ENCODE data around the gene COL26A1.
"Not testable (repeated sequence)": the region's sequence is repeated elsewhere in the genome, so short reads cannot be mapped to it uniquely, and the experiment has no call there.

COL26A1 gene

GRCh38 chr7:101496017-101496416, 133.3 kb downstream of the COL26A1 start:
- DNase-seq (ENCODE audit: low spot score) = no peak

- no peak for DNase-seq (ENCODE audit: low spot score)
These were observed 138.7 kb downstream of the COL26A1 start for GRCh38 chr7:101501351-101501750.

GRCh38 chr7:101502466-101503098, 139.9 kb downstream of the COL26A1 start:
- no peak for DNase-seq (ENCODE audit: low spot score)

- not testable (repeated sequence) for DNase-seq (ENCODE audit: low spot score)
These were observed 142.8 kb downstream of the COL26A1 start for GRCh38 chr7:101505510-101505909.

- DNase-seq (ENCODE audit: low spot score) = no peak
These were observed 143.9 kb downstream of the COL26A1 start for GRCh38 chr7:101506531-101506930.

GRCh38 chr7:101507327-101507726, 144.7 kb downstream of the COL26A1 start:
- no peak for DNase-seq (ENCODE audit: low spot score)

- DNase-seq (ENCODE audit: low spot score) = no peak
These were observed 145.1 kb downstream of the COL26A1 start for GRCh38 chr7:101507791-101508252.

GRCh38 chr7:101510297-101510696, 147.6 kb downstream of the COL26A1 start:
- no peak for DNase-seq (ENCODE audit: low spot score)

- DNase-seq (ENCODE audit: low spot score) = no peak
These were observed 149.3 kb downstream of the COL26A1 start for GRCh38 chr7:101511965-101512364.

- DNase-seq (ENCODE audit: low spot score) = no peak
These were observed 154.2 kb downstream of the COL26A1 start for GRCh38 chr7:101516851-101517250.

- DNase-seq (ENCODE audit: low spot score) = no peak
These were observed 154.6 kb downstream of the COL26A1 start for GRCh38 chr7:101517304-101517703.

GRCh38 chr7:101518336-101518735, 155.7 kb downstream of the COL26A1 start:
- DNase-seq (ENCODE audit: low spot score) = peak; percentile 62

- DNase-seq (ENCODE audit: low spot score) = peak; percentile 79
These were observed 156.8 kb downstream of the COL26A1 start for GRCh38 chr7:101519324-101520023.

- DNase-seq (ENCODE audit: low spot score) = no peak
These were observed 158.8 kb downstream of the COL26A1 start for GRCh38 chr7:101521430-101521925.

- no peak for DNase-seq (ENCODE audit: low spot score)
These were observed 159.3 kb downstream of the COL26A1 start for GRCh38 chr7:101522021-101522420.

- DNase-seq (ENCODE audit: low spot score) = peak; percentile 53
These were observed 165.4 kb downstream of the COL26A1 start for GRCh38 chr7:101527844-101528667.

- DNase-seq (ENCODE audit: low spot score) = no peak
These were observed 166.9 kb downstream of the COL26A1 start for GRCh38 chr7:101529560-101529959.

GRCh38 chr7:101531726-101532357, 169.2 kb downstream of the COL26A1 start:
- DNase-seq (ENCODE audit: low spot score) = no peak

GRCh38 chr7:101532400-101533102, 169.9 kb downstream of the COL26A1 start:
- DNase-seq (ENCODE audit: low spot score) = no peak

GRCh38 chr7:101533103-101533465, 170.4 kb downstream of the COL26A1 start:
- DNase-seq (ENCODE audit: low spot score) = no peak

- no peak for DNase-seq (ENCODE audit: low spot score)
These were observed 171.5 kb downstream of the COL26A1 start for GRCh38 chr7:101534015-101534803.
